ENCODE measurements around the gene BTF3.

GRCh38 chr5:73460133-73460532 is 38.1 kb upstream of the BTF3 start:
- TF ChIP-seq CTCF (IDR thresholded peaks at IDR 0.05) = no peak
- no peak for TF ChIP-seq POLR2A (IDR thresholded peaks at IDR 0.05)

Data from body of pancreas (tissue), 4 donors.